ENCODE measurements around the gene ANKRD18A.

The ANKRD18A gene

GRCh38 chr9:38641985-38642864, 21.8 kb upstream of the ANKRD18A start:
- TF ChIP-seq ZFX (IDR thresholded peaks at IDR 0.05; ENCODE audit: borderline replicate concordance) (no peak), CTCF (IDR thresholded peaks at IDR 0.05) (peak; percentile 59)
- H3K27ac ChIP-seq, result no peak overlapping the region

GRCh38 chr9:38641142-38641541, 20.7 kb upstream of the ANKRD18A start:
- TF ChIP-seq CTCF (IDR thresholded peaks at IDR 0.05) (no peak), ZFX (IDR thresholded peaks at IDR 0.05; ENCODE audit: borderline replicate concordance) (no peak)
- H3K27ac ChIP-seq, result no peak overlapping the region

- TF ChIP-seq CTCF (IDR thresholded peaks at IDR 0.05), result no peak
- TF ChIP-seq ZFX (IDR thresholded peaks at IDR 0.05; ENCODE audit: borderline replicate concordance), result no peak
- H3K27ac ChIP-seq, result no peak overlapping the region
Observed at GRCh38 chr9:38639577-38639940, 19.2 kb upstream of the ANKRD18A start.

GRCh38 chr9:38638881-38639576, 18.6 kb upstream of the ANKRD18A start:
- H3K27ac ChIP-seq, result no peak overlapping the region
- TF ChIP-seq CTCF (IDR thresholded peaks at IDR 0.05) (no peak), ZFX (IDR thresholded peaks at IDR 0.05; ENCODE audit: borderline replicate concordance) (no peak)

GRCh38 chr9:38634315-38634714, 13.9 kb upstream of the ANKRD18A start:
- H3K27ac ChIP-seq, result peak overlapping the region; percentile 67
- TF ChIP-seq CTCF (IDR thresholded peaks at IDR 0.05), result no peak

DNA sequence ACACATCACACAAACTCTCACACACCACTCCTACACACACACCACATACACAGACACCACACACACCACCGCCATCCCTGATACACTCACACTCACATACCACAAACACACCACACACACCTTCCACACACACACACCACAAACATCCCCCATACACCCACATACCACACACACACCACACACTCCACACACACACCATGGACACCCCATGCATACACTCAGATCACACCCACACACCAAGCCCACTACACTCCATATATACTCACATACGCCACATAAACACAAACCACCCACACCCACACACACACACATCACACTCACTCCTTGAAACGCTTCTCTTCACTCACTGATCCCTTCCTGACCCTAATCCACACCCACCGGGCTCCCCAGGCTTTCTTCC, 9.1 kb upstream of the ANKRD18A start:
- no peak overlapping the region for H3K27ac ChIP-seq
- TF ChIP-seq ZFX (IDR thresholded peaks at IDR 0.05; ENCODE audit: borderline replicate concordance), result no peak
- TF ChIP-seq CTCF (IDR thresholded peaks at IDR 0.05), result no peak

DNA sequence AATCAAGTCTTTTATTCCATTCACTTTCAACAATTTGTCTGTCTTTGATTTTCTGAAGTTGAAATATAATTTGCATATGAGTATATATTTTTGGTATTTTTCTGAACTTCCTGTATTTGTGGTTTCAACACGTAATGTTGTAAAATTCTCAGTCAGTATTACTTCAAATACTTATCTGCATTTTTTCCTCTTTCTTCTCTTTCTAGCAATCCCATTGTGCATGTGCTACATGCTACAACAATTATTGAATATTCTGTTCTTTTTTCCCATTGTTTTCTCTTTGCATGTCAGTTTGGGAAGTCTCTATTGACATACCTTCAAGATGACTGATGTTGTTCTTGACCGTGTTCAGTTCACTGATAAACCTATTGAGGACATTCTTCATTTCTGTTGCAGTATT, 5.6 kb upstream of the ANKRD18A start:
- TF ChIP-seq ZFX (IDR thresholded peaks at IDR 0.05; ENCODE audit: borderline replicate concordance), result no peak
- TF ChIP-seq CTCF (IDR thresholded peaks at IDR 0.05), result no peak

More for the DNA sequence above, 5.6 kb upstream of the ANKRD18A start:
- H3K27ac ChIP-seq, result no peak overlapping the region

All from 22Rv1 (cell line).